A549 (cell line): ENCODE results near the gene THEM4. TPM values are rescaled to one million over a fixed set of nuclear protein-coding genes. Genes with fewer than 3 reads are reported as not detected.

Experiments
- ATAC-seq, 2 experiments: fragments of 200-7000 bp in 1 of 2; fragments of >200 bp in 1 of 2; cut with Nextera tagmentation in 1 of 2; cut with Tn5 transposase in 1 of 2; 3 replicates each; pipeline versions ENCODE4 v1.8.0 to v1.9.1; 2018 to 2020; ENCODE audit warnings: mild to moderate bottlenecking in 1 of 2, moderate library complexity in 1 of 2
- CTCF ChIA-PET: fragments of 300-600 bp; sonication (Branson Sonifier 250); formaldehyde crosslinking; extraction: SDS; loops from one replicate; lab custom pipeline; 2021; ENCODE audit warnings: antibody characterized with exemption, inconsistent platforms; lab: Yijun Ruan, JAX
- POLR2A ChIA-PET: fragments of 350-600 bp; formaldehyde crosslinking; extraction: SDS; loops from one replicate; lab custom pipeline; 2021; ENCODE audit warnings: antibody characterized with exemption, inconsistent platforms; lab: Yijun Ruan, JAX
- DNase-seq, 2 experiments: peaks; one replicate each; pipeline versions ENCODE4 v3.0.0 to v3.0.0-alpha.2; 2011 to 2016; ENCODE audit warnings: low read depth in 1 of 2, low spot score in 1 of 2
- FAIRE-seq: peaks from 2 replicates; lab custom pipeline; 2011; peaks lifted over from hg19 to GRCh38; lab: Jason Lieb, UNC
- H3K27ac ChIP-seq, 2 experiments: fragments of >200 bp; sonication (Bioruptor Twin); formaldehyde crosslinking; 3 replicates each; pipeline ENCODE4 v1.5.1; 2016 to 2017
- H3K4me1 ChIP-seq: fragments of >200 bp; sonication (Bioruptor Twin); formaldehyde crosslinking; 3 replicates; pipeline ENCODE4 v1.6.1; 2016
- H3K4me2 ChIP-seq: fragments of >200 bp; sonication (Bioruptor Twin); formaldehyde crosslinking; 3 replicates; pipeline ENCODE4 v1.6.1; 2016
- H3K4me3 ChIP-seq: fragments of >200 bp; sonication (Bioruptor Twin); formaldehyde crosslinking; 3 replicates; pipeline ENCODE4 v1.5.1; 2016
- H3K9me3 ChIP-seq: fragments of >200 bp; sonication (Bioruptor Twin); formaldehyde crosslinking; 3 replicates; pipeline ENCODE4 v1.6.1; 2016
- CBX2 ChIP-seq: fragments of 200-600 bp; sonication (generic); IDR thresholded peaks from 2 replicates; pipeline ENCODE4 v1.6.1; 2016; ENCODE audit warnings: low read depth, mild to moderate bottlenecking, borderline replicate concordance
- CEBPB ChIP-seq, 2 experiments: fragments of >200 bp in 1 of 2; sonication (Bioruptor Twin) in 1 of 2; formaldehyde crosslinking in 1 of 2; IDR thresholded peaks; 2 replicates each; pipeline ENCODE4 v1.6.1; 2012 to 2016
- CHD2 ChIP-seq: fragments of 150-350 bp; IDR thresholded peaks from 2 replicates; pipeline ENCODE4 v1.6.1; 2014; ENCODE audit warnings: low read length; ENCODE audit not compliant: partially characterized antibody
- CHD4 ChIP-seq: fragments of 200-600 bp; sonication (generic); IDR thresholded peaks from 2 replicates; pipeline ENCODE4 v1.6.1; 2016; ENCODE audit warnings: antibody characterized with exemption, mild to moderate bottlenecking, borderline replicate concordance
- EHMT2 ChIP-seq: fragments of 200-600 bp; sonication (generic); IDR thresholded peaks from 2 replicates; pipeline ENCODE4 v1.6.1; 2016; ENCODE audit warnings: antibody characterized with exemption, low read depth, mild to moderate bottlenecking, moderate library complexity
- EP300 ChIP-seq, 2 experiments: fragments of >200 bp; sonication (Bioruptor Twin); formaldehyde crosslinking; IDR thresholded peaks; 2 replicates in 1 of 2; 3 replicates in 1 of 2; pipeline ENCODE4 v1.6.1; 2016 to 2017
- ESRRA ChIP-seq: fragments of 150-350 bp; IDR thresholded peaks from 2 replicates; pipeline ENCODE4 v1.6.1; 2014; ENCODE audit warnings: mild to moderate bottlenecking, low read length, borderline replicate concordance
- FOSB ChIP-seq: fragments of 250-450 bp; sonication (Bioruptor Pico); IDR thresholded peaks from 2 replicates; pipeline ENCODE4 v1.5.0; 2020; ENCODE audit warnings: mild to moderate bottlenecking, moderate library complexity
- FOSL2 ChIP-seq, 2 experiments: fragments of 450-650 bp in 1 of 2; fragments of >200 bp in 1 of 2; sonication (Bioruptor Twin) in 1 of 2; formaldehyde crosslinking; IDR thresholded peaks; 2 replicates each; pipeline versions ENCODE4 v1.5.0 to v1.6.1; 2016 to 2020; ENCODE audit warnings: mild to moderate bottlenecking in 1 of 2, moderate library complexity in 1 of 2
- GATA3 ChIP-seq: IDR thresholded peaks from 2 replicates; pipeline ENCODE4 v1.6.1; 2012; ENCODE audit warnings: borderline replicate concordance
- HDAC2 ChIP-seq: fragments of 200-600 bp; sonication (generic); IDR thresholded peaks from 2 replicates; pipeline ENCODE4 v1.6.1; 2016
- HEYL ChIP-seq: fragments of 250-450 bp; sonication (Bioruptor Pico); IDR thresholded peaks from 2 replicates; pipeline ENCODE4 v1.8.0; 2021; ENCODE audit warnings: mild to moderate bottlenecking, moderate library complexity
- HOXB13 ChIP-seq: fragments of 250-450 bp; sonication (Bioruptor Pico); IDR thresholded peaks from 2 replicates; pipeline ENCODE4 v1.5.0; 2020; ENCODE audit warnings: low read depth, mild to moderate bottlenecking, moderate library complexity
- HOXB5 ChIP-seq: fragments of 250-450 bp; sonication (Bioruptor Pico); IDR thresholded peaks from 2 replicates; pipeline ENCODE4 v1.5.0; 2020; ENCODE audit warnings: mild to moderate bottlenecking, moderate library complexity
- KDM1A ChIP-seq: fragments of 200-600 bp; sonication (generic); IDR thresholded peaks from 2 replicates; pipeline ENCODE4 v1.6.1; 2016; ENCODE audit warnings: low read depth, mild to moderate bottlenecking
- KDM5A ChIP-seq: fragments of 200-600 bp; sonication (generic); IDR thresholded peaks from 2 replicates; pipeline ENCODE4 v1.6.1; 2016; ENCODE audit warnings: antibody characterized with exemption, mild to moderate bottlenecking
- MYC ChIP-seq: IDR thresholded peaks from 2 replicates; pipeline ENCODE4 v1.6.1; 2012; ENCODE audit warnings: mild to moderate bottlenecking, inconsistent platforms, low read length, improper control_type of control experiment, borderline replicate concordance
- NR3C1 ChIP-seq: fragments of >200 bp; sonication (Bioruptor Twin); formaldehyde crosslinking; IDR thresholded peaks from 3 replicates; pipeline ENCODE4 v1.6.1; 2017
- POLR2A ChIP-seq: IDR thresholded peaks from 2 replicates; pipeline ENCODE4 v1.6.1; 2012; ENCODE audit warnings: mild to moderate bottlenecking, low read length
- POLR2AphosphoS2 ChIP-seq: conservative IDR thresholded peaks from 2 replicates; pipeline ENCODE4 v1.6.1; 2012; ENCODE audit warnings: low read length, improper control_type of control experiment, inconsistent platforms
- RCOR1 ChIP-seq: fragments of 150-350 bp; IDR thresholded peaks from 2 replicates; pipeline ENCODE4 v1.6.1; 2014; ENCODE audit warnings: antibody characterized with exemption, low read length, low read depth
- SREBF2 ChIP-seq: fragments of 450-650 bp; IDR thresholded peaks from 2 replicates; pipeline ENCODE4 v1.6.1; 2014; ENCODE audit warnings: mild to moderate bottlenecking, moderate library complexity
- TP53 ChIP-seq: fragments of 250-450 bp; sonication (Bioruptor Pico); IDR thresholded peaks from 2 replicates; pipeline ENCODE4 v1.5.0; 2021; ENCODE audit warnings: mild to moderate bottlenecking, moderate library complexity
- ZC3H11A ChIP-seq: fragments of 450-650 bp; IDR thresholded peaks from 2 replicates; pipeline ENCODE4 v1.6.1; 2014; ENCODE audit warnings: antibody characterized with exemption, mild to moderate bottlenecking
- WGBS: methylation state at CpG from one replicate; pipeline ENCODE4 v1.1.6; 2017; ENCODE audit errors: missing lambda C conversion rate; 5-methylcytosine and 5-hydroxymethylcytosine counted together
- polyA plus RNA-seq, 4 experiments: library from polyadenylated mRNA; depleted of rRNA in 3 of 4; stranded (reverse); fragments of >200 nt; fragmentation: RNase III in 1 of 4; extraction: RNeasy Plus Mini Kit Qiagen cat#74134 plus additional on column Dnase treatment in 1 of 4; gene quantifications; 2 replicates in 3 of 4; 3 replicates in 1 of 4; pipeline ENCODE4 v1.2.3, GENCODE V29; 2011 to 2017
- TF ChIP-seq, protein P1 (sequence below): fragments of 450-650 bp; IDR thresholded peaks from 2 replicates; pipeline ENCODE4 v1.6.1; 2014; ENCODE audit warnings: antibody characterized with exemption
- TF ChIP-seq, protein P2 (sequence below): fragments of 200-600 bp; sonication (generic); IDR thresholded peaks from 2 replicates; pipeline ENCODE4 v1.6.1; 2016; ENCODE audit warnings: antibody characterized with exemption, mild to moderate bottlenecking, moderate library complexity
- TF ChIP-seq, protein P3 (sequence below): fragments of >200 bp; sonication (Bioruptor Twin); formaldehyde crosslinking; IDR thresholded peaks from 2 replicates; pipeline ENCODE4 v1.6.1; 2016
- TF ChIP-seq, protein P4 (sequence below): IDR thresholded peaks from 2 replicates; pipeline ENCODE4 v1.6.1; 2012; ENCODE audit warnings: low read depth, borderline replicate concordance

Gene THEM4
- polyA plus RNA-seq, 2 of the 4 experiments (the other 2 are of a cell fraction), result 16.6 to 32.3 TPM

DNA sequence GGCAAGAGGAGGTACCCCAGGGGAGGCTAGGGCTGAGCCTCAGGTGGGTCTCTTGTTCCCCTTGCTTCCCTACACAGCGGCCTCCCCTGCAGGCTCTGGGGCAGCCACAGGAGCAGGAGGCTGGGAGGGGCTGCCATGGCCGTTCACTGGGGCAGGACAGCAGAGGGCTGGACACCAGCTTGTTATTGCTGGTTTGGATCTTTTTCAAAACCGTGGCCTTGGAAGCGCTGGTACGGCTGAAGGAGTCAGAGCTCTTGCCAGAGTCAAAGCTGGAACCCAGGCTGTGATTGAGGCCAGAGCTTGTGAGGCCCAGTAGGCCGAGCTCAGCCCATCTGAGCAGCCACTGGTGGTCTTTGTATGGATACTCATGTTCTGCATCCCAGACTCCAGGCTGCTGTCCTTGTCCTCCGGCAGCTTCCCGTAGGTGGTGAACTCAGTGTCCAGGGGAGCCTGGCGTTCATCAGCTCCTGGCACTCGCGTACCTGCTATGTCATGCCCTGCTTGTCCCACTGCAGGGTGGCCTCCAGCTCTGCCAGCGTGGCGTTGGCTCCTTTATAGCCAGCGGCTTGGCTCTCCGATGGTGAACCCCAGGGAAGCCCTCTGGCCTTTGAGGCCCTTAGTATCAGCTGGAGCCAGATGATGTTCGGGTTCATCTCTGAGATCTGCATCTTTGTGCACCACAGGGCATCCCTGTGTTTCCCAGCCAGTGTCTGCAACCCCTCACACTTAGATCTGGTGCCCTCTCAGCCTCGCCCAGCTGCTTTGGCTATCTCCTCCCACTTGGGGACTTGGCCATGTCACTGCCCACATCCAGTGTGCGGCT is 40.3 kb upstream of the THEM4 start:
- H3K27ac ChIP-seq, result 0 out of 6 replicates have a peak overlapping the region, but pooled peaks of 1 of the 2 experiments have one; percentile 10
- DNase-seq (no peak), ATAC-seq (no peak), FAIRE-seq (no peak)
- H3K9me3 ChIP-seq, result no peaks in the 10 kb centered on the region
- ChIA-PET POLR2A (interaction anchor here (0.5 kb wide), 1 partner anchor 10 kb away, joined by 3 read pairs; no protein-coding TSS in a partner anchor), CTCF (interaction anchor here (0.7 to 4.8 kb wide), 14 partner anchors 10 to 85 kb away, joined by 3 to 35 read pairs (median 5); no protein-coding TSS in a partner anchor)
- no peak overlapping the region for H3K4me3 ChIP-seq
- 95% methylated on average over 18 of the region's 18 CpGs for WGBS
- no peak overlapping the region for H3K4me2 ChIP-seq
- H3K4me1 ChIP-seq, result peaks cover 44% of the 10 kb centered on the region
- no peak for TF ChIP-seq MYC
- no peak for TF ChIP-seq ZC3H11A
- TF ChIP-seq KDM1A, result no peak
- no peak for TF ChIP-seq FOSB (CRISPR knock-in tag)
- TF ChIP-seq NR3C1, result no peak
- no peak for TF ChIP-seq EHMT2
- TF ChIP-seq CBX2, result no peak
- no peak for TF ChIP-seq POLR2A
- TF ChIP-seq EP300 (IDR thresholded peaks at IDR 0.05), result no peak
- no peak for TF ChIP-seq HOXB13
- TF ChIP-seq, protein P1, sequence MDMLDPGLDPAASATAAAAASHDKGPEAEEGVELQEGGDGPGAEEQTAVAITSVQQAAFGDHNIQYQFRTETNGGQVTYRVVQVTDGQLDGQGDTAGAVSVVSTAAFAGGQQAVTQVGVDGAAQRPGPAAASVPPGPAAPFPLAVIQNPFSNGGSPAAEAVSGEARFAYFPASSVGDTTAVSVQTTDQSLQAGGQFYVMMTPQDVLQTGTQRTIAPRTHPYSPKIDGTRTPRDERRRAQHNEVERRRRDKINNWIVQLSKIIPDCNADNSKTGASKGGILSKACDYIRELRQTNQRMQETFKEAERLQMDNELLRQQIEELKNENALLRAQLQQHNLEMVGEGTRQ, result no peak
- TF ChIP-seq GATA3, result no peak
- TF ChIP-seq HDAC2, result no peak
- TF ChIP-seq, protein P2, sequence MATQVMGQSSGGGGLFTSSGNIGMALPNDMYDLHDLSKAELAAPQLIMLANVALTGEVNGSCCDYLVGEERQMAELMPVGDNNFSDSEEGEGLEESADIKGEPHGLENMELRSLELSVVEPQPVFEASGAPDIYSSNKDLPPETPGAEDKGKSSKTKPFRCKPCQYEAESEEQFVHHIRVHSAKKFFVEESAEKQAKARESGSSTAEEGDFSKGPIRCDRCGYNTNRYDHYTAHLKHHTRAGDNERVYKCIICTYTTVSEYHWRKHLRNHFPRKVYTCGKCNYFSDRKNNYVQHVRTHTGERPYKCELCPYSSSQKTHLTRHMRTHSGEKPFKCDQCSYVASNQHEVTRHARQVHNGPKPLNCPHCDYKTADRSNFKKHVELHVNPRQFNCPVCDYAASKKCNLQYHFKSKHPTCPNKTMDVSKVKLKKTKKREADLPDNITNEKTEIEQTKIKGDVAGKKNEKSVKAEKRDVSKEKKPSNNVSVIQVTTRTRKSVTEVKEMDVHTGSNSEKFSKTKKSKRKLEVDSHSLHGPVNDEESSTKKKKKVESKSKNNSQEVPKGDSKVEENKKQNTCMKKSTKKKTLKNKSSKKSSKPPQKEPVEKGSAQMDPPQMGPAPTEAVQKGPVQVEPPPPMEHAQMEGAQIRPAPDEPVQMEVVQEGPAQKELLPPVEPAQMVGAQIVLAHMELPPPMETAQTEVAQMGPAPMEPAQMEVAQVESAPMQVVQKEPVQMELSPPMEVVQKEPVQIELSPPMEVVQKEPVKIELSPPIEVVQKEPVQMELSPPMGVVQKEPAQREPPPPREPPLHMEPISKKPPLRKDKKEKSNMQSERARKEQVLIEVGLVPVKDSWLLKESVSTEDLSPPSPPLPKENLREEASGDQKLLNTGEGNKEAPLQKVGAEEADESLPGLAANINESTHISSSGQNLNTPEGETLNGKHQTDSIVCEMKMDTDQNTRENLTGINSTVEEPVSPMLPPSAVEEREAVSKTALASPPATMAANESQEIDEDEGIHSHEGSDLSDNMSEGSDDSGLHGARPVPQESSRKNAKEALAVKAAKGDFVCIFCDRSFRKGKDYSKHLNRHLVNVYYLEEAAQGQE, result no peak
- TF ChIP-seq, protein P3, sequence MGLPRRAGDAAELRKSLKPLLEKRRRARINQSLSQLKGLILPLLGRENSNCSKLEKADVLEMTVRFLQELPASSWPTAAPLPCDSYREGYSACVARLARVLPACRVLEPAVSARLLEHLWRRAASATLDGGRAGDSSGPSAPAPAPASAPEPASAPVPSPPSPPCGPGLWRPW, result no peak
- TF ChIP-seq FOSL2 (IDR thresholded peaks at IDR 0.05), result no peak
- TF ChIP-seq FOSL2 (CRISPR knock-in tag; IDR thresholded peaks at IDR 0.05), result no peak
- no peak for TF ChIP-seq HEYL
- TF ChIP-seq CHD2, result no peak
- TF ChIP-seq, all 56 proteins: peak for 0

DNA sequence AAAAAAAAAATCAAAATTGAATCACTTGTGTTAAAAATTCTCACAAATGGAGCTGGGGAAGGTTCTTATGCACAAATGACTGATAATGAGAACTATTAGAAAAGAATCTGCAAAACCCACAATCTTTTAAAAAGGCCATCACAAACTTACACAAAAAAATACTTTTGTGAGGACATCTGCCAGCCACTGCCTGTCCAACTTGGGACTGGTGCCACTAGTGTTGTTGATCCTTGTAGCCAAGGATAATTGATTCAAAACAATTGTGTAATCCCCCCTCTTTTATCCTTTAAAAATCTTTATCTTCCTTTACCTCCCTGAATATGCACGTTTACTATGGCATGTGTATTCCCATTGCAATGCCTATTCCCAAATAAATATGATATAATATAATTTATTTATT is 39.2 kb upstream of the THEM4 start:
- WGBS, result 81% methylated on average over 1 of the region's 1 CpG
- ATAC-seq (no peak), DNase-seq (no peak), FAIRE-seq (no peak)
- no peak overlapping the region for H3K4me2 ChIP-seq
- no peak overlapping the region for H3K4me3 ChIP-seq
- H3K9me3 ChIP-seq, result no peaks in the 10 kb centered on the region
- H3K27ac ChIP-seq, result no peak overlapping the region
- H3K4me1 ChIP-seq, result peaks cover 46% of the 10 kb centered on the region
- CTCF ChIA-PET, result interaction anchor here (0.9 to 4.8 kb wide), 8 partner anchors 9 to 86 kb away, joined by 4 to 35 read pairs (median 6); no protein-coding TSS in a partner anchor
- POLR2A ChIA-PET, result no interaction called here
- TF ChIP-seq KDM5A, result no peak
- TF ChIP-seq, protein P4, sequence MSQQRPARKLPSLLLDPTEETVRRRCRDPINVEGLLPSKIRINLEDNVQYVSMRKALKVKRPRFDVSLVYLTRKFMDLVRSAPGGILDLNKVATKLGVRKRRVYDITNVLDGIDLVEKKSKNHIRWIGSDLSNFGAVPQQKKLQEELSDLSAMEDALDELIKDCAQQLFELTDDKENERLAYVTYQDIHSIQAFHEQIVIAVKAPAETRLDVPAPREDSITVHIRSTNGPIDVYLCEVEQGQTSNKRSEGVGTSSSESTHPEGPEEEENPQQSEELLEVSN, result no peak
- no peak for TF ChIP-seq FOSB (CRISPR knock-in tag)
- TF ChIP-seq, protein P1, result no peak
- no peak for TF ChIP-seq POLR2AphosphoS2
- no peak for TF ChIP-seq RCOR1
- TF ChIP-seq EHMT2, result no peak
- TF ChIP-seq HOXB5 (CRISPR knock-in tag), result no peak
- no peak for TF ChIP-seq TP53 (CRISPR knock-in tag)
- no peak for TF ChIP-seq SREBF2
- no peak for TF ChIP-seq CHD4
- no peak for TF ChIP-seq CEBPB (IDR thresholded peaks at IDR 0.05)
- no peak for TF ChIP-seq CBX2
- no peak for TF ChIP-seq ESRRA
